HG03460 (cell line): ENCODE results near the gene ZNF83.
"Not testable (repeated sequence)": the region's sequence is repeated elsewhere in the genome, so short reads cannot be mapped to it uniquely, and the experiment has no call there.

Experiments used
- ATAC-seq: cut with Tn5 transposase; IDR thresholded peaks from one replicate; pipeline ENCODE4 v1.9.1; 2021; ENCODE audit not compliant: unreplicated experiment

Gene ZNF83

DNA sequence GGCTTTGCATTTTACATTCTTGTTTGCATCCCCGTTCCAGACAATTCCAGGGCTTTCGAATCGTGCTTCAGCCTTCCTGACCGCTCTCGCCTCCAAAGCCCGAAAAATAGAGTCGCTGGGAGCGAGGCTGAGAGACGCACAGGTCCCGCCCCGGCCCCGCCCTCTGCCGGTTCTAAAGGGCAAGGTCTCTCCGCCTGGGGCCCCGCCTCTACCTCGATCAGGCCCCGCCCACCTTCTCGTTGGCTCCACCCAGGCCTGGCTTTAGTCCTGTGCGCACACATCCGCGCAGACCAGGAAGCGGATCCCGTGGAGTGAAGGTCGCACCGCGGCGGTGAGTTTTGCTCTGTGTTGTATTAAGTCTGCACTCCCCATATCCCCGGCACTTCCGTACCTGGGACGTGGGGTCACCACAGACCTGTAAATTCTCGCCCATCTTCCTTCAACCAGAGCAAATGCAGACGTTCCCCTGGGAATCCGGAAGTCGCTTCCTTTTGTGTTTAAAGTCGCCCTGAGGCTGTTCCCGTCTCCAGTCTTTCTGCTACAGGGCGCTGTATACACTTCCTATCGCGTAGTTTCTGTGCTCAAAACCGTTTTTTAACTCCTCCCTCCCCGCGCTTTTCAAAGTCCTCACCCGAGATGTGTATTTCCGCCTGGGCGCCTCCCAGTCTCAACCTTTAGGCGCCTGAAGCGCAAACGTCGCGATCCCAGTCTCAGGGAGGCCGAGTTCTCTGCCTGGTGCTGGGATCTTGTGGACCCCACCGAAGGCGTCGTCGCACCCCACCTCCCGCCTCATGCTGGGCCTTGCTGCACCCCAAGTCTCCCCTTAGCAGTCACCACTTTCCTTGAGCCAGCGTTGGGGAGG, 67.9 kb downstream of the ZNF83 start, which contains the start of gene ZNF701:
Gene ZNF701, plus strand, starts transcription at position 288 of the 862 bp plus-strand sequence. CDS start 3,861 bp downstream, outside the sequence.
- ATAC-seq, result peak; percentile 95

DNA sequence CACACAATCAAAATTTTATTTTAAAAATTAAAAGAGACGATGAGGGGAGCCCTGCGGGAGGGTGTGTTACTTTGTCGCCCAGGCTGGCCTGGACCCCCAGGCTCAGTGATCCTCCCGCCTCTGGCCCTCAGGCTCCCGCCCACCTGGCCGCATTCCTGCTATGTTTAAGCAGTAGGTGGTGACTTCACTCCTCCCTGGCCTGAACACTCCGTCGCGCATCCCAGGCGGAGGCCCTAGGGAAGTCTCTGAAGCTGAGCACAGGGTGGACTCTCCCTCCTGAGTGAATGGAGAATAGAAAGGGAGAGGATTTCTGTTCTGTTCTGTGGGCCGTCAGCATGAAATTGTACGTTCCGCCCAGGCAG, 68.5 kb downstream of the ZNF83 start:
- ATAC-seq, result not testable (repeated sequence)

DNA sequence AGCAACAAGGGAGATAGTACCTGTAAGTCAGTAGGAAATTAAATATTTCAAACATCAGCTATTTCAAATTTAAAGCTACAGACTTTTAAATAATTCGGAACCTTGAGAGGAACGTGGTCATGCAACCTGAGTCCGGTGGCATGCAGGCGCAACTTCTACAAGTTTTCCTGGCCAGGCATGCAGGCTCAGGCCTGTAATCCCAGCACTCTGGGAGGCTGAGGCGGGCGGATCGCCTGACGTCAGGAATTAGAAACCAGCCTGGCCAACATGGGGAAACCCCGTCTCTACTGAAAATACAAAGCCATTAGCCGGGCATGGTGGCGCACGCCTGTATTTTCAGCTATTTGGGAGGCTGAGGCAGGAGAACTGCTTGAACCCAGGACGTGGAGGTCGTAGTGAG, 70.2 kb downstream of the ZNF83 start:
- no peak for ATAC-seq

DNA sequence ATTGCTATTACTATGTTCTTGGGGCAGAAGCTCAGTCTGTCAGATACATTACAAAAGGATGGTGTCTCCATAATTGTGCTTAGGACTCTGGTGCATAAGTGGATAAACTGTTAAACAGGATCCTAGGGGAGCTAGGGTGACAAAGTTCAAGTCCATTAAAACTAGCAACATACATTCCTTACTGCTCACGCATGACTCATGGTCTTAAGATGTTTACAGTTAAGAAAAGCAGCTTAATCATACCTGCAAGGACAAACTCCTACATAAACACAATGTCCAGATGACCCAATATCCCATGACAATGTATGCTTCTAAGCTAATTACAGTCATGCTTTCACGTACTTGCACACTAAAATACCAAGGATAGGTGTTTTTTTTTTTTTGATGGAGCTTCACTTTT, 71.6 kb downstream of the ZNF83 start:
- no peak for ATAC-seq

- no peak for ATAC-seq
Measured at GRCh38 chr19:52566121-52566520, 72.0 kb downstream of the ZNF83 start.
